ENCODE measurements around the gene GSTA5.
A peak's percentile ranks its signal among the peaks of the same experiment; 100 is the strongest.
"Not testable (repeated sequence)": the region's sequence is repeated elsewhere in the genome, so short reads cannot be mapped to it uniquely, and the experiment has no call there.

Gene GSTA5

GRCh38 chr6:52840763-52841585, at the start of gene GSTA5:
GSTA5 (minus strand) TSS chr6:52840813.
- DNase-seq (ENCODE audit: low spot score): no peak

DNA sequence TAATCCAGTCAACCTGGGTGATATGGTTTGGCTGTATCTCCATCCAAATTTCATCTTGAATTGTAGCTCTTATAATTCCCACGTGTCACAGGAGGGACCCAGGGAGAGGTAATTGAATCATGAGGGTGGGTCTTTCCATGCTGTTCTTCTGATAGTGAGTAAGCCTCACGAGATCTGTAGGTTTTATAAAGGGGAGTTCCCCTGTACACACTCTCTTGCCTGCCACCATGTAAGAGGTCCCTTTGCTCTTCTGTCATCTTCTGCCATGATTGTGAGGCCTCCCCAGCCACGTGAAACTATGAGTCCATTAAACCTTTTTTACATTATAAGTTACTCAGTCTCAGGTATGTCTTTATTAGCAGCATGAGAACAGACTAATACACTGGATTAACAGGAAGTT, 49.4 kb upstream of the GSTA5 start:
- DNase-seq (ENCODE audit: low spot score): no peak

- DNase-seq (ENCODE audit: low spot score): no peak
Measured at GRCh38 chr6:52887910-52888524, 47.4 kb upstream of the GSTA5 start.

- peak; percentile 81 for DNase-seq (ENCODE audit: low spot score)
Measured at GRCh38 chr6:52881996-52882841, 41.6 kb upstream of the GSTA5 start.

DNA sequence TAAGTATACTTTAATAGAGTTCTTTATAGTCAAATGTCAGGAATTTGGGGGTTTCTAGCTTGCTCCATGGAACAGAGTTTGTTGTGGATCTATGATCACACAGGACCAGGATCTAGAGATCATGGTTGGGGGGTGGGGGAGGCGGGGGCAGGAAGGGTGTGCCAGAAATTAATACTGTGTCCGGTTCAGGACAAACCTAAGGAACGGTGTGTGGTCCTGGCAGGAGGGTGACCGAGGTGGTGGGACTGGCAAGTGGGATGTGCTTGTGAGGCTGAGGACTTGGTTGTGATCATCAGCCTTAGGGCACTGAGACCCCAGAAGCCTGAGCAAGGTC, 41.0 kb upstream of the GSTA5 start:
- DNase-seq (ENCODE audit: low spot score): no peak

GRCh38 chr6:52877786-52878185, 37.2 kb upstream of the GSTA5 start:
- DNase-seq (ENCODE audit: low spot score): no peak

- no peak for DNase-seq (ENCODE audit: low spot score)
Measured at GRCh38 chr6:52877168-52877567, 36.6 kb upstream of the GSTA5 start.

GRCh38 chr6:52876056-52876787, 35.6 kb upstream of the GSTA5 start:
- no peak for DNase-seq (ENCODE audit: low spot score)

DNA sequence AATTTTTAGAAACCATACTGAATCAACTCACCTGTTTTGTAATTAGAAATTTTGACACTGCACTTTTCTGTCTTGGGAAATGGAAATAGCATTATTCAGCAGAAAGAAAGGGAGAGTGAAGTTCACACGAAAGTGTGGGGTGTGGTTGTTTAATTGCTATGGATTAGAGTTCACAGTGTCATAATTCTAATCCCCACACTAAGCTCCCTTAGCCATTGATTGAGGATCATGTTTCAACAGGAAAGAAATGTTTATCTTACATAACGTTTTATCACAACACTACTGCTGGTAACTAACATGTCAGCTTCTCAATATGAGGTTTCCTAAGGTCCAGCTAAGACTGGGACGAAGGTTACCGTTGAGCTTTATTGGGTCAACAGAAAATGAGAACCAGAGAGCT, 31.4 kb upstream of the GSTA5 start:
- DNase-seq (ENCODE audit: low spot score): no peak

GRCh38 chr6:52871621-52872020, 31.0 kb upstream of the GSTA5 start:
- no peak for DNase-seq (ENCODE audit: low spot score)

DNA sequence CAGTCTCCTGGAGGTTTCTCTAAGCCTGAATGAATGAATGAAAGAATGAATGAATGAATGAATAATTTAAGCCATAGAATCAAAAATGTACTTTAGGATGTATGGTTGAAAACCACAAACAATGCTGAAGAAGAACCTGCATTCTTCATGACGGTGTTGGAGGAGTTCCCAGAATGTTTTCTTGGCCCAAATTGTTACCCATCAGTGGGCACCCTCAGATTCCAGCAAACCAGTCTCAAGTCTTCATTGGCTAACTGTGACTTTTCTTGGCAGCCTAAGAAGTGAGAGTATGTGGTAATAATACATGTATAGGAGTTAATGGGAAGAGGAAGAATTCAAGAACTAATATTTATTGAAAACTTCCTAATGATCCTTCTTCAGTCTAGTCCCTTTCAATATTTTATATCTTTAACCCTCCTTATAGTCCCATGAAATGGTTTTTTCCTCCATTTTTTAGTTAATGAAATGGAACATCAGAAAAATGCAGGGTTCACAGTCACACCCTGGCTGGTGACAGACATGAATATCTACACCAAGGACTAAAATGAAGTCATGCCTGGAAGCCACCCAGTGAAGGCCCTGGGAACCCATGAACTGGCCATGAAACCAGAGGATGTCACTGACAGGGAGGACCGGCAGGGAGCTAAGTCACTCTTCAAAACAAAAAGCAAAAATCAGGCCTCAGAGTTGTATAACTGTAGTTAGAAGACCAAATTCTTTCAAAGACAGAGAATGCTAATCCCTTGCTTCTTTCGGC, 29.9 kb upstream of the GSTA5 start:
- DNase-seq (ENCODE audit: low spot score): not testable (repeated sequence)

- not testable (repeated sequence) for DNase-seq (ENCODE audit: low spot score)
Measured at GRCh38 chr6:52868899-52869298, 28.3 kb upstream of the GSTA5 start.

- DNase-seq (ENCODE audit: low spot score): no peak
Measured at GRCh38 chr6:52868240-52868639, 27.6 kb upstream of the GSTA5 start.

DNA sequence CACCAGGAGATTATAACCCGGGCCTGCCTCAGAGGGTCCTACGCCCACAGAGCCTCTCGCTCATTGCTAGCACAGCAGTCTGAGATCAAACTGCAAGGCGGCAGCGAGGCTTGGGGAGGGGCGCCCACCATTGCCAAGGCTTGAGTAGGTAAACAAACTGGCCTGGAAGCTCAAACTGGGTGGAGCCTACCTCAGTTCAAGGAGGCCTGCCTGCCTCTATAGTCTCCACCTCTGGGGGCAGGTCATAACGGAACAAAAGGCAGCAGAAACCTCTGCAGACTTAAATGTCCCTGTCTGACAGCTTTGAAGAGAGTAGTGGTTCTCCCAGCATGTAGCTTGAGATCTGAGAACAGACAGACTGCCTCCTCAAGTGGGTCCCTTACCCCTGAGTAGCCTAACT, 20.5 kb upstream of the GSTA5 start:
- DNase-seq (ENCODE audit: low spot score): not testable (repeated sequence)

DNA sequence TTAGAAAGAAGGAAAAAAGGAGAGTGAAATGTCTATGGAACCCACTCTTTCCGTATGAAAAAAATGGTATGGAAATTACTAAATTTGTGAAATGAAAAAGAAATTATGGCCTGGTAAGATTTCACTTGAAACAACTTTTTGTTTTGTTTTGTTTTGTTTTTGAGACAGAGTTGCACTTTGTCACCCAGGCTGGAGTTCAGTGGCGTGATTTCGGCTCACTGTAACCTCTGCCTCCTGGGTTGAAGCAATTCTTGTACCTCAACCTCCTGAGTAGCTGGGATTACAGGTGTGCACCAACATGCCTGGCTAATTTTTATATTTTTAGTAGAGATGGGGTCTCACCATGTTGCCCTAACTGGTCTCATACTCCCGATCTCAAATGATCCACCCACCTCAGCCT, 17.8 kb upstream of the GSTA5 start:
- no peak for DNase-seq (ENCODE audit: low spot score)

GRCh38 chr6:52856137-52856536, 15.5 kb upstream of the GSTA5 start:
- not testable (repeated sequence) for DNase-seq (ENCODE audit: low spot score)

GRCh38 chr6:52849137-52849536, 8.5 kb upstream of the GSTA5 start:
- DNase-seq (ENCODE audit: low spot score): no peak

DNA sequence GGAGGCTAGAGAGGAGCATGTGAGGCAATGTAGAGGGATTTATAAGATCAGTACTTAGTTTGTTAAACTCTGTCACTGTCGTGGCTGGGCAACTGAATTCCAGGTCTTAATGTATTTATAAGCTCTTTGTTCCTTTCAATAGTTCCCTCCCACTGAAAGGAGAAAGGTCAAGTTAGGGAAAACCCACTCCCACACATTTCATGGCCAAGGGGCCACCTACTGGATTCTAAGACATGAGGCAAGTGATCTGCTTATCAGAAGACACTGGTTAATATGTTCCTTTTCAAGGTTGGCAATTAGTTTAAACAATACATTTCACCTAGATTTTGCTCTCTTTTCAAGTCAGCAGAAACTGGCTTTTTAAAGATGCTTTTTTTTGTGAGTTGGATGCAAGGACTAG, 5.4 kb upstream of the GSTA5 start:
- no peak for DNase-seq (ENCODE audit: low spot score)

GRCh38 chr6:52843605-52844004, 3.0 kb upstream of the GSTA5 start:
- no peak for DNase-seq (ENCODE audit: low spot score)

GRCh38 chr6:52839124-52840055, 1.2 kb downstream of the GSTA5 start:
- peak; percentile 82 for DNase-seq (ENCODE audit: low spot score)

Data from D341Med (cell line).